GM23338 (cell line): ENCODE measurements around the gene OPN4. TPM values are rescaled to one million over a fixed set of nuclear protein-coding genes. Genes with fewer than 3 reads are reported as not detected.

Experiments used
- ATAC-seq: fragments of 200-7000 bp; cut with Tn5 transposase; 3 replicates; pipeline ENCODE4 v1.9.1; 2020
- DNase-seq: peaks from one replicate; pipeline ENCODE4 v3.0.0-alpha.2; 2015; ENCODE audit warnings: low spot score
- H2AFZ ChIP-seq: fragments of 200-600 bp; sonication (generic); 2 replicates; pipeline ENCODE4 v1.8.0; 2016; ENCODE audit warnings: antibody characterized with exemption, mild to moderate bottlenecking, moderate library complexity
- H3F3A ChIP-seq: fragments of 200-600 bp; sonication (generic); replicated peaks from 2 replicates; pipeline ENCODE4 v1.8.0; 2017; ENCODE audit warnings: antibody characterized with exemption, mixed run types, low read depth
- H3K27ac ChIP-seq: fragments of 200-600 bp; sonication (generic); 2 replicates; pipeline ENCODE4 v1.6.1; 2016; ENCODE audit warnings: low read depth
- H3K27me3 ChIP-seq: fragments of 200-600 bp; sonication (generic); 2 replicates; pipeline ENCODE4 v1.8.0; 2016; ENCODE audit warnings: mild to moderate bottlenecking, mixed run types, moderate library complexity; ENCODE audit not compliant: insufficient read depth
- H3K36me3 ChIP-seq: fragments of 200-600 bp; sonication (generic); 2 replicates; pipeline ENCODE4 v1.8.0; 2016; ENCODE audit warnings: mild to moderate bottlenecking; ENCODE audit not compliant: insufficient read depth
- H3K4me1 ChIP-seq: fragments of 200-600 bp; sonication (generic); 2 replicates; pipeline ENCODE4 v1.8.0; 2016; ENCODE audit warnings: mild to moderate bottlenecking, moderate library complexity; ENCODE audit not compliant: insufficient read depth
- H3K4me2 ChIP-seq: fragments of 200-600 bp; sonication (generic); 2 replicates; pipeline ENCODE4 v1.7.1; 2017; ENCODE audit warnings: mixed run types
- H3K4me3 ChIP-seq: fragments of 200-600 bp; sonication (generic); 2 replicates; pipeline ENCODE4 v1.6.1; 2016; ENCODE audit warnings: mixed run types
- H3K79me2 ChIP-seq: fragments of 200-600 bp; sonication (generic); replicated peaks from 2 replicates; pipeline ENCODE4 v1.8.0; 2017; ENCODE audit warnings: mild to moderate bottlenecking; ENCODE audit not compliant: insufficient read depth
- H3K9me2 ChIP-seq: fragments of 200-600 bp; sonication (generic); 2 replicates; pipeline ENCODE4 v1.8.0; 2017; ENCODE audit not compliant: insufficient read depth
- H4K20me1 ChIP-seq: fragments of 200-600 bp; sonication (generic); replicated peaks from 2 replicates; pipeline ENCODE4 v1.8.0; 2017; ENCODE audit warnings: mild to moderate bottlenecking; ENCODE audit not compliant: insufficient read depth
- H3K27ac Mint-ChIP-seq: 2 replicates; pipeline ENCODE4 v1.8.0; 2020; ENCODE audit warnings: inconsistent platforms, mild to moderate bottlenecking, moderate library complexity, mixed read lengths
- H3K27me3 Mint-ChIP-seq: 3 replicates; pipeline ENCODE4 v1.8.0; 2022; ENCODE audit warnings: low read depth, mild to moderate bottlenecking, moderate library complexity, mixed read lengths, inconsistent platforms; ENCODE audit not compliant: insufficient read depth, poor library complexity
- H3K36me3 Mint-ChIP-seq: 3 replicates; pipeline ENCODE4 v1.8.0; 2021; ENCODE audit warnings: low read depth, mild to moderate bottlenecking, inconsistent platforms, moderate library complexity, mixed read lengths
- H3K4me1 Mint-ChIP-seq: 3 replicates; pipeline ENCODE4 v1.8.0; 2020; ENCODE audit warnings: mild to moderate bottlenecking, inconsistent platforms, mixed read lengths
- H3K4me3 Mint-ChIP-seq: 3 replicates; pipeline ENCODE4 v1.8.0; 2021; ENCODE audit warnings: moderate library complexity, mild to moderate bottlenecking, inconsistent platforms, mixed read lengths
- H3K9me3 Mint-ChIP-seq: 3 replicates; pipeline ENCODE4 v1.8.0; 2020; ENCODE audit warnings: moderate library complexity, mild to moderate bottlenecking, inconsistent platforms, mixed read lengths
- EZH2 ChIP-seq: fragments of 200-600 bp; sonication (generic); IDR thresholded peaks from one replicate; pipeline ENCODE4 v1.8.0; 2017; ENCODE audit warnings: antibody characterized with exemption, mild to moderate bottlenecking, low read depth; ENCODE audit not compliant: unreplicated experiment
- EZH2phosphoT487 ChIP-seq: fragments of 200-600 bp; sonication (generic); IDR thresholded peaks from one replicate; pipeline ENCODE4 v1.8.1; 2018; ENCODE audit warnings: antibody characterized with exemption; ENCODE audit not compliant: unreplicated experiment
- NANOG ChIP-seq: IDR thresholded peaks from 2 replicates; pipeline ENCODE4 v1.6.1; 2016; ENCODE audit warnings: antibody characterized with exemption, borderline replicate concordance
- STAT1 ChIP-seq: IDR thresholded peaks from one replicate; pipeline ENCODE4 v1.6.1; 2016; ENCODE audit warnings: antibody characterized with exemption; ENCODE audit not compliant: unreplicated experiment
- ZNF331 ChIP-seq: fragments of 250-450 bp; sonication (Bioruptor Pico); IDR thresholded peaks from 2 replicates; pipeline ENCODE4 v1.5.0; 2020; ENCODE audit warnings: low read depth, mild to moderate bottlenecking, moderate library complexity
- polyA plus RNA-seq: library from polyadenylated mRNA; unstranded; fragments of >200 nt; fragmentation: Nextera tagmentation; extraction: Ambion mirVana; gene quantifications from 2 replicates; pipeline ENCODE4 v1.2.1, GENCODE V29; 2016
- total RNA-seq: library from RNA; depleted of rRNA; stranded (reverse); fragments of >200 nt; shearing (Covaris generic); gene quantifications from 2 replicates; pipeline ENCODE4 v1.2.3, GENCODE V29; 2014
- TF ChIP-seq, protein P1 (sequence below): IDR thresholded peaks from one replicate; pipeline ENCODE4 v1.6.1; 2018; ENCODE audit warnings: antibody characterized with exemption; ENCODE audit not compliant: unreplicated experiment
- TF ChIP-seq, protein P2 (sequence below): IDR thresholded peaks from 2 replicates; pipeline ENCODE4 v1.6.1; 2016; ENCODE audit warnings: antibody characterized with exemption
- TF ChIP-seq, protein P3 (sequence below), 2 experiments: fragments of 200-600 bp in 1 of 2; sonication (generic) in 1 of 2; conservative IDR thresholded peaks; 2 replicates each; pipeline versions ENCODE4 v1.5.1 to v1.6.1; 2016 to 2017; ENCODE audit warnings: antibody characterized with exemption in 2 of 2, low read depth in 2 of 2, mild to moderate bottlenecking in 2 of 2, moderate library complexity in 1 of 2

OPN4 gene
- total and polyA plus RNA-seq, 2 experiments from 2014 or later, result not detected

DNA sequence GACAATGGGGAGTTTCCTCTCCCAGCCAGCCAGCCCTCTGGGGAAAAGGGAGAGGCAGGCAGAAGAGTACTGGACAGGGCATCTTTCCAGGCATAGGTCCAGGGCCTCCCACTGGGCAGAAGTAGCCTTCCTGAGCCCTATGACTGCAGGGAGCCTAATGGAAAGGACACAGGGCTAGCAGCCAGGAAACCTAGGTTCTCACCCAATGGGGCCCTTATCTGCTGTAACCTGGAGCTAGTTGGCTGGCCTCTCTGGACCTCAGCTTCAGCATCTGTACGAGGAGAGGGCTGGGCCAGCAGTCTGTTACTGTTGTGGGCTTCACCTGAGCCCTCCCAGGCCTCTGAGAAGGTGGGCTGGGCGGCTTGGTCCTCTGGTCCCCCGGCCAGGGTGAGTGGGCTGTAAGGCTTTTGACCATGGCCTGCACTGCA is 36.3 kb downstream of the OPN4 start:
- H3K4me3 Mint-ChIP-seq, result no peak overlapping the region
- peaks cover 16% of the 10 kb centered on the region for H3K4me1 ChIP-seq

More for the DNA sequence above, 36.3 kb downstream of the OPN4 start:
- peaks cover 38% of the 10 kb centered on the region for H3K4me1 Mint-ChIP-seq
- H3K27me3 ChIP-seq, result no peaks in the 10 kb centered on the region
- no peak for DNase-seq
- H3F3A ChIP-seq, result 0 out of 2 replicates have a peak, but pooled peaks cover 3% of the 10 kb centered on the region
- no peaks in the 10 kb centered on the region for H3K79me2 ChIP-seq
- H3K4me2 ChIP-seq, result no peak overlapping the region
- H3K27ac ChIP-seq, result no peak overlapping the region
- H3K9me3 Mint-ChIP-seq, result no peaks in the 10 kb centered on the region
- H4K20me1 ChIP-seq, result no peaks in the 10 kb centered on the region
- H3K9me2 ChIP-seq, result no peaks in the 10 kb centered on the region
- H3K27ac Mint-ChIP-seq, result no peak overlapping the region
- no peak for ATAC-seq
- no peak overlapping the region for H2AFZ ChIP-seq
- no peaks in the 10 kb centered on the region for H3K36me3 ChIP-seq
- H3K27me3 Mint-ChIP-seq, result peaks cover 15% of the 10 kb centered on the region
- TF ChIP-seq, protein P1, sequence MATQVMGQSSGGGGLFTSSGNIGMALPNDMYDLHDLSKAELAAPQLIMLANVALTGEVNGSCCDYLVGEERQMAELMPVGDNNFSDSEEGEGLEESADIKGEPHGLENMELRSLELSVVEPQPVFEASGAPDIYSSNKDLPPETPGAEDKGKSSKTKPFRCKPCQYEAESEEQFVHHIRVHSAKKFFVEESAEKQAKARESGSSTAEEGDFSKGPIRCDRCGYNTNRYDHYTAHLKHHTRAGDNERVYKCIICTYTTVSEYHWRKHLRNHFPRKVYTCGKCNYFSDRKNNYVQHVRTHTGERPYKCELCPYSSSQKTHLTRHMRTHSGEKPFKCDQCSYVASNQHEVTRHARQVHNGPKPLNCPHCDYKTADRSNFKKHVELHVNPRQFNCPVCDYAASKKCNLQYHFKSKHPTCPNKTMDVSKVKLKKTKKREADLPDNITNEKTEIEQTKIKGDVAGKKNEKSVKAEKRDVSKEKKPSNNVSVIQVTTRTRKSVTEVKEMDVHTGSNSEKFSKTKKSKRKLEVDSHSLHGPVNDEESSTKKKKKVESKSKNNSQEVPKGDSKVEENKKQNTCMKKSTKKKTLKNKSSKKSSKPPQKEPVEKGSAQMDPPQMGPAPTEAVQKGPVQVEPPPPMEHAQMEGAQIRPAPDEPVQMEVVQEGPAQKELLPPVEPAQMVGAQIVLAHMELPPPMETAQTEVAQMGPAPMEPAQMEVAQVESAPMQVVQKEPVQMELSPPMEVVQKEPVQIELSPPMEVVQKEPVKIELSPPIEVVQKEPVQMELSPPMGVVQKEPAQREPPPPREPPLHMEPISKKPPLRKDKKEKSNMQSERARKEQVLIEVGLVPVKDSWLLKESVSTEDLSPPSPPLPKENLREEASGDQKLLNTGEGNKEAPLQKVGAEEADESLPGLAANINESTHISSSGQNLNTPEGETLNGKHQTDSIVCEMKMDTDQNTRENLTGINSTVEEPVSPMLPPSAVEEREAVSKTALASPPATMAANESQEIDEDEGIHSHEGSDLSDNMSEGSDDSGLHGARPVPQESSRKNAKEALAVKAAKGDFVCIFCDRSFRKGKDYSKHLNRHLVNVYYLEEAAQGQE, result no peak
- TF ChIP-seq EZH2phosphoT487 (no peak), ZNF331 (CRISPR knock-in tag) (no peak), STAT1 (no peak), NANOG (no peak), EZH2 (no peak)
- TF ChIP-seq, protein P2, sequence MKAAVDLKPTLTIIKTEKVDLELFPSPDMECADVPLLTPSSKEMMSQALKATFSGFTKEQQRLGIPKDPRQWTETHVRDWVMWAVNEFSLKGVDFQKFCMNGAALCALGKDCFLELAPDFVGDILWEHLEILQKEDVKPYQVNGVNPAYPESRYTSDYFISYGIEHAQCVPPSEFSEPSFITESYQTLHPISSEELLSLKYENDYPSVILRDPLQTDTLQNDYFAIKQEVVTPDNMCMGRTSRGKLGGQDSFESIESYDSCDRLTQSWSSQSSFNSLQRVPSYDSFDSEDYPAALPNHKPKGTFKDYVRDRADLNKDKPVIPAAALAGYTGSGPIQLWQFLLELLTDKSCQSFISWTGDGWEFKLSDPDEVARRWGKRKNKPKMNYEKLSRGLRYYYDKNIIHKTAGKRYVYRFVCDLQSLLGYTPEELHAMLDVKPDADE, result no peak
- TF ChIP-seq, protein P3, sequence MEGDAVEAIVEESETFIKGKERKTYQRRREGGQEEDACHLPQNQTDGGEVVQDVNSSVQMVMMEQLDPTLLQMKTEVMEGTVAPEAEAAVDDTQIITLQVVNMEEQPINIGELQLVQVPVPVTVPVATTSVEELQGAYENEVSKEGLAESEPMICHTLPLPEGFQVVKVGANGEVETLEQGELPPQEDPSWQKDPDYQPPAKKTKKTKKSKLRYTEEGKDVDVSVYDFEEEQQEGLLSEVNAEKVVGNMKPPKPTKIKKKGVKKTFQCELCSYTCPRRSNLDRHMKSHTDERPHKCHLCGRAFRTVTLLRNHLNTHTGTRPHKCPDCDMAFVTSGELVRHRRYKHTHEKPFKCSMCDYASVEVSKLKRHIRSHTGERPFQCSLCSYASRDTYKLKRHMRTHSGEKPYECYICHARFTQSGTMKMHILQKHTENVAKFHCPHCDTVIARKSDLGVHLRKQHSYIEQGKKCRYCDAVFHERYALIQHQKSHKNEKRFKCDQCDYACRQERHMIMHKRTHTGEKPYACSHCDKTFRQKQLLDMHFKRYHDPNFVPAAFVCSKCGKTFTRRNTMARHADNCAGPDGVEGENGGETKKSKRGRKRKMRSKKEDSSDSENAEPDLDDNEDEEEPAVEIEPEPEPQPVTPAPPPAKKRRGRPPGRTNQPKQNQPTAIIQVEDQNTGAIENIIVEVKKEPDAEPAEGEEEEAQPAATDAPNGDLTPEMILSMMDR (conservative IDR thresholded peaks at IDR 0.05; ENCODE audit: low read depth in 2 of 2), result no peak
- H3K4me3 ChIP-seq, result no peak overlapping the region
- H3K36me3 Mint-ChIP-seq, result no peaks in the 10 kb centered on the region
